ENCODE results near the gene RAB30. TPM values are rescaled to one million over a fixed set of nuclear protein-coding genes. Genes with fewer than 3 reads are reported as not detected.

RAB30 gene
- total RNA-seq, 2 experiments from 2014 or later, result 9.9 to 10.2 TPM

- H3K27me3 Mint-ChIP-seq, result no peaks in the 10 kb centered on the region
- H3K4me1 Mint-ChIP-seq, result peaks cover 41% of the 10 kb centered on the region
- peak overlapping the region; percentile 25 for H3K4me3 Mint-ChIP-seq
- CTCF ChIA-PET, result interaction anchor here (0.7 to 3.6 kb wide), 3 partner anchors 7 to 168 kb away, joined by 4 to 13 read pairs (median 11); partner anchors contain the start of genes DDIAS and PRCP
- H3K9me3 Mint-ChIP-seq, result no peaks in the 10 kb centered on the region
- POLR2A ChIA-PET, result interaction anchor here (1.3 to 6.9 kb wide), 6 partner anchors 8 to 168 kb away, joined by 4 to 171 read pairs (median 20); partner anchors contain the start of genes DDIAS and PCF11
- no peak overlapping the region for H3K27ac Mint-ChIP-seq
- DNase-seq, result no peak
- peaks cover 19% of the 10 kb centered on the region for H3K36me3 Mint-ChIP-seq (ENCODE audit: low read depth)
These were observed 2.2 kb downstream of the RAB30 start for GRCh38 chr11:83069441-83070043.

GRCh38 chr11:83068568-83068967 lies 3.1 kb downstream of the RAB30 start:
- POLR2A ChIA-PET, result no interaction called here
- Mint-ChIP-seq H3K9me3 (no peaks in the 10 kb centered on the region), H3K4me3 (no peak overlapping the region), H3K27me3 (no peaks in the 10 kb centered on the region), H3K36me3 (ENCODE audit: low read depth) (peaks cover 16% of the 10 kb centered on the region), H3K27ac (no peak overlapping the region), H3K4me1 (peaks cover 38% of the 10 kb centered on the region)
- no peak for DNase-seq
- CTCF ChIA-PET, result interaction anchor here (0.6 kb wide), 1 partner anchor 81 kb away, joined by 3 read pairs; no protein-coding TSS in a partner anchor

- no peak overlapping the region for H3K4me3 Mint-ChIP-seq
- ChIA-PET POLR2A (interaction anchor here (0.6 to 6.0 kb wide), 10 partner anchors 7 to 163 kb away, joined by 3 to 51 read pairs (median 10); partner anchors contain the start of genes DDIAS, PCF11 and RAB30), CTCF (interaction anchor here (1.6 kb wide), 1 partner anchor 197 kb away, joined by 4 read pairs; no protein-coding TSS in a partner anchor)
- H3K9me3 Mint-ChIP-seq, result peaks cover 12% of the 10 kb centered on the region
- DNase-seq, result no peak
- no peaks in the 10 kb centered on the region for H3K27me3 Mint-ChIP-seq
- peaks cover 25% of the 10 kb centered on the region for H3K36me3 Mint-ChIP-seq (ENCODE audit: low read depth)
- peaks cover 36% of the 10 kb centered on the region for H3K4me1 Mint-ChIP-seq
- H3K27ac Mint-ChIP-seq, result no peak overlapping the region
These were observed 7.7 kb downstream of the RAB30 start for GRCh38 chr11:83064011-83064410.

GRCh38 chr11:83063073-83063754 lies 8.5 kb downstream of the RAB30 start:
- Mint-ChIP-seq H3K27ac (peak overlapping the region; percentile 96), H3K4me1 (peaks cover 30% of the 10 kb centered on the region), H3K4me3 (peak overlapping the region; percentile 74), H3K36me3 (ENCODE audit: low read depth) (peaks cover 22% of the 10 kb centered on the region), H3K9me3 (peaks cover 12% of the 10 kb centered on the region), H3K27me3 (no peaks in the 10 kb centered on the region)
- ChIA-PET POLR2A (interaction anchor here (1.3 to 6.0 kb wide), 12 partner anchors 8 to 162 kb away, joined by 3 to 51 read pairs (median 10); partner anchors contain the start of genes DDIAS, PCF11 and RAB30), CTCF (interaction anchor here (0.7 to 2.1 kb wide), 5 partner anchors 8 to 196 kb away, joined by 3 to 11 read pairs (median 4); partner anchors contain the start of gene RAB30)
- no peak for DNase-seq

- H3K27ac Mint-ChIP-seq, result peak overlapping the region; percentile 96
- H3K9me3 Mint-ChIP-seq, result peaks cover 12% of the 10 kb centered on the region
- CTCF ChIA-PET, result interaction anchor here (2.1 kb wide), 1 partner anchor 10 kb away, joined by 11 read pairs; the partner anchor contains the start of gene RAB30
- H3K36me3 Mint-ChIP-seq (ENCODE audit: low read depth), result peaks cover 25% of the 10 kb centered on the region
- H3K4me1 Mint-ChIP-seq, result peaks cover 33% of the 10 kb centered on the region
- POLR2A ChIA-PET, result interaction anchor here (1.4 to 6.0 kb wide), 7 partner anchors 10 to 98 kb away, joined by 4 to 51 read pairs (median 10); partner anchors contain the start of genes PCF11 and RAB30
- H3K4me3 Mint-ChIP-seq, result no peak overlapping the region
- DNase-seq, result no peak
- no peaks in the 10 kb centered on the region for H3K27me3 Mint-ChIP-seq
These were observed 9.8 kb downstream of the RAB30 start for GRCh38 chr11:83061883-83062282.

- H3K27ac Mint-ChIP-seq, result no peak overlapping the region
- no peaks in the 10 kb centered on the region for H3K27me3 Mint-ChIP-seq
- peaks cover 25% of the 10 kb centered on the region for H3K36me3 Mint-ChIP-seq (ENCODE audit: low read depth)
- no peak overlapping the region for H3K4me3 Mint-ChIP-seq
- ChIA-PET CTCF (no interaction called here), POLR2A (interaction anchor here (6.0 kb wide), 1 partner anchor 11 kb away, joined by 51 read pairs; the partner anchor contains the start of gene RAB30)
- peaks cover 39% of the 10 kb centered on the region for H3K4me1 Mint-ChIP-seq
- DNase-seq, result no peak
- peaks cover 12% of the 10 kb centered on the region for H3K9me3 Mint-ChIP-seq
These were observed 10.7 kb downstream of the RAB30 start for GRCh38 chr11:83060965-83061364.

- Mint-ChIP-seq H3K27me3 (no peaks in the 10 kb centered on the region), H3K4me1 (peaks cover 53% of the 10 kb centered on the region), H3K9me3 (peaks cover 12% of the 10 kb centered on the region), H3K4me3 (no peak overlapping the region), H3K36me3 (ENCODE audit: low read depth) (peaks cover 24% of the 10 kb centered on the region), H3K27ac (no peak overlapping the region)
- POLR2A ChIA-PET, result no interaction called here
- CTCF ChIA-PET, result no interaction called here
- no peak for DNase-seq
These were observed 14.0 kb downstream of the RAB30 start for GRCh38 chr11:83057721-83058120.

GRCh38 chr11:83056611-83057010 lies 15.1 kb downstream of the RAB30 start:
- POLR2A ChIA-PET, result interaction anchor here (1.0 to 2.0 kb wide), 3 partner anchors 9 to 15 kb away, joined by 3 to 12 read pairs (median 6); partner anchors contain the start of gene RAB30
- peaks cover 52% of the 10 kb centered on the region for H3K4me1 Mint-ChIP-seq

GRCh38 chr11:83056204-83056603 lies 15.5 kb downstream of the RAB30 start:
- ChIA-PET POLR2A (interaction anchor here (1.0 to 2.0 kb wide), 3 partner anchors 9 to 16 kb away, joined by 3 to 12 read pairs (median 6); partner anchors contain the start of gene RAB30), CTCF (no interaction called here)
- no peak overlapping the region for H3K4me3 Mint-ChIP-seq
- H3K9me3 Mint-ChIP-seq, result peaks cover 8% of the 10 kb centered on the region
- H3K27ac Mint-ChIP-seq, result no peak overlapping the region
- peaks cover 19% of the 10 kb centered on the region for H3K36me3 Mint-ChIP-seq (ENCODE audit: low read depth)
- peaks cover 51% of the 10 kb centered on the region for H3K4me1 Mint-ChIP-seq
- no peak for DNase-seq
- no peaks in the 10 kb centered on the region for H3K27me3 Mint-ChIP-seq

More at GRCh38 chr11:83056611-83057010, 15.1 kb downstream of the RAB30 start:
- Mint-ChIP-seq H3K27me3 (no peaks in the 10 kb centered on the region), H3K4me3 (no peak overlapping the region), H3K27ac (no peak overlapping the region), H3K36me3 (ENCODE audit: low read depth) (peaks cover 20% of the 10 kb centered on the region), H3K9me3 (peaks cover 9% of the 10 kb centered on the region)
- no peak for DNase-seq
- CTCF ChIA-PET, result no interaction called here

- peaks cover 50% of the 10 kb centered on the region for H3K4me1 Mint-ChIP-seq
- peaks cover 2% of the 10 kb centered on the region for H3K9me3 Mint-ChIP-seq
- CTCF ChIA-PET, result no interaction called here
- H3K27me3 Mint-ChIP-seq, result no peaks in the 10 kb centered on the region
- H3K27ac Mint-ChIP-seq, result peak overlapping the region; percentile 9
- H3K36me3 Mint-ChIP-seq (ENCODE audit: low read depth), result peaks cover 14% of the 10 kb centered on the region
- no peak overlapping the region for H3K4me3 Mint-ChIP-seq
- DNase-seq, result no peak
- POLR2A ChIA-PET, result no interaction called here
These were observed 16.8 kb downstream of the RAB30 start for GRCh38 chr11:83054904-83055380.

- no peaks in the 10 kb centered on the region for H3K27me3 Mint-ChIP-seq
- H3K27ac Mint-ChIP-seq, result peak overlapping the region; percentile 17
- CTCF ChIA-PET, result no interaction called here
- H3K4me1 Mint-ChIP-seq, result peaks cover 50% of the 10 kb centered on the region
- POLR2A ChIA-PET, result interaction anchor here (2.6 to 3.1 kb wide), 2 partner anchors 9 to 17 kb away, joined by 10 to 17 read pairs; no protein-coding TSS in a partner anchor
- no peak overlapping the region for H3K4me3 Mint-ChIP-seq
- peaks cover 2% of the 10 kb centered on the region for H3K9me3 Mint-ChIP-seq
- DNase-seq, result no peak
- H3K36me3 Mint-ChIP-seq (ENCODE audit: low read depth), result peaks cover 7% of the 10 kb centered on the region
These were observed 17.7 kb downstream of the RAB30 start for GRCh38 chr11:83054001-83054400.

- H3K4me1 Mint-ChIP-seq, result peaks cover 46% of the 10 kb centered on the region
- H3K27me3 Mint-ChIP-seq, result no peaks in the 10 kb centered on the region
- ChIA-PET CTCF (interaction anchor here (1.0 to 1.2 kb wide), 3 partner anchors 11 to 22 kb away, joined by 3 read pairs; no protein-coding TSS in a partner anchor), POLR2A (interaction anchor here (1.3 to 3.1 kb wide), 5 partner anchors 11 to 104 kb away, joined by 3 to 17 read pairs (median 7); partner anchors contain the start of gene PCF11)
- H3K27ac Mint-ChIP-seq, result no peak overlapping the region
- peaks cover 2% of the 10 kb centered on the region for H3K9me3 Mint-ChIP-seq
- no peak overlapping the region for H3K4me3 Mint-ChIP-seq
- peaks cover 3% of the 10 kb centered on the region for H3K36me3 Mint-ChIP-seq (ENCODE audit: low read depth)
- DNase-seq, result no peak
These were observed 19.7 kb downstream of the RAB30 start for GRCh38 chr11:83051760-83052671.

All from activated CD4-positive, alpha-beta memory T cell treated with anti-CD3 and anti-CD28 coated beads, Interleukin-2, amount 10 ng/mL, durations not matched to agents 7 days and 5 days (primary cell).